Measurements from ENCODE around the gene CMYA5.

DNA sequence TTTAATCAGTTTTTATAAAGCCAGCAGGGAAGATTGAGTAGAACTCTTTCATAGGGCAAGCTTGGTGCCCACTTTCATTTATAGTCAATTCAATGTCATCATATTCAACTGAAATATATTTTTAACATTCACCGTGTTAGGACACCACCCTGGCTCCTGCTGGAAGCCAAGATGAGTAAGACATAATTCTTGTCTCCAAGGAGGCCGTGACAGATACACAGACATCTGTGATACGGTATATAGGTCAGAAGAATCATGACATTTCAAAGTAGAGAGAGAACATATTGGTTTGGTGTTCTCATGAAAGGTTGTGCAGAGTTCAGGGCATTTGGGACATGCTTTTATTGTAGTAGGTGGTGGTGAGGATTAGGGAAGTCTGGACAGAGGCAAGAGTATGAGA lies 120.1 kb downstream of the CMYA5 start:
- TF ChIP-seq, protein P1, sequence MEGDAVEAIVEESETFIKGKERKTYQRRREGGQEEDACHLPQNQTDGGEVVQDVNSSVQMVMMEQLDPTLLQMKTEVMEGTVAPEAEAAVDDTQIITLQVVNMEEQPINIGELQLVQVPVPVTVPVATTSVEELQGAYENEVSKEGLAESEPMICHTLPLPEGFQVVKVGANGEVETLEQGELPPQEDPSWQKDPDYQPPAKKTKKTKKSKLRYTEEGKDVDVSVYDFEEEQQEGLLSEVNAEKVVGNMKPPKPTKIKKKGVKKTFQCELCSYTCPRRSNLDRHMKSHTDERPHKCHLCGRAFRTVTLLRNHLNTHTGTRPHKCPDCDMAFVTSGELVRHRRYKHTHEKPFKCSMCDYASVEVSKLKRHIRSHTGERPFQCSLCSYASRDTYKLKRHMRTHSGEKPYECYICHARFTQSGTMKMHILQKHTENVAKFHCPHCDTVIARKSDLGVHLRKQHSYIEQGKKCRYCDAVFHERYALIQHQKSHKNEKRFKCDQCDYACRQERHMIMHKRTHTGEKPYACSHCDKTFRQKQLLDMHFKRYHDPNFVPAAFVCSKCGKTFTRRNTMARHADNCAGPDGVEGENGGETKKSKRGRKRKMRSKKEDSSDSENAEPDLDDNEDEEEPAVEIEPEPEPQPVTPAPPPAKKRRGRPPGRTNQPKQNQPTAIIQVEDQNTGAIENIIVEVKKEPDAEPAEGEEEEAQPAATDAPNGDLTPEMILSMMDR (conservative IDR thresholded peaks at IDR 0.05; ENCODE audit: low read depth, low read length), result no peak
- TF ChIP-seq RAD21 (IDR thresholded peaks at IDR 0.05; ENCODE audit: low read length) (no peak), MAZ (IDR thresholded peaks at IDR 0.05; ENCODE audit: borderline replicate concordance, low read depth, low read length) (no peak), MAFK (IDR thresholded peaks at IDR 0.05; ENCODE audit: low read depth, low read length) (no peak), POLR2A (IDR thresholded peaks at IDR 0.05; ENCODE audit: low read depth, low read length) (no peak), CEBPB (IDR thresholded peaks at IDR 0.05; ENCODE audit: low read depth, low read length) (no peak), MXI1 (IDR thresholded peaks at IDR 0.05; ENCODE audit: borderline replicate concordance, low read depth, low read length) (no peak), FOS (IDR thresholded peaks at IDR 0.05; ENCODE audit: low read depth, low read length) (no peak), RFX5 (IDR thresholded peaks at IDR 0.05; ENCODE audit: low read depth, low read length) (no peak)
